GM10266 (cell line): ENCODE results near the gene PIK3AP1.
"Not testable (repeated sequence)": the region's sequence is repeated elsewhere in the genome, so short reads cannot be mapped to it uniquely, and the experiment has no call there.

Experiments
- DNase-seq: peaks from one replicate; pipeline ENCODE4 v3.0.0; 2012; ENCODE audit errors: extremely low spot score
- CTCF ChIP-seq: IDR thresholded peaks from 2 replicates; pipeline ENCODE4 v1.5.1; 2012; ENCODE audit warnings: mild to moderate bottlenecking, low read depth; ENCODE audit not compliant: control insufficient read depth, insufficient read depth; ENCODE audit errors: missing control alignments

The PIK3AP1 gene

GRCh38 chr10:96743988-96744585 lies 23.8 kb upstream of the PIK3AP1 start:
- no peak for DNase-seq
- TF ChIP-seq CTCF, result peak; percentile 50

GRCh38 chr10:96741557-96741956 lies 21.2 kb upstream of the PIK3AP1 start:
- not testable (repeated sequence) for DNase-seq

- no peak for DNase-seq
- no peak for TF ChIP-seq CTCF
These were observed 20.4 kb upstream of the PIK3AP1 start for GRCh38 chr10:96740579-96741281.

- TF ChIP-seq CTCF, result no peak
These were observed 19.8 kb upstream of the PIK3AP1 start for GRCh38 chr10:96740141-96740540.

GRCh38 chr10:96737307-96737902 lies 17.1 kb upstream of the PIK3AP1 start:
- not testable (repeated sequence) for DNase-seq

More at GRCh38 chr10:96740141-96740540, 19.8 kb upstream of the PIK3AP1 start:
- no peak for DNase-seq

GRCh38 chr10:96724621-96725020 lies 4.3 kb upstream of the PIK3AP1 start:
- TF ChIP-seq CTCF, result no peak
- DNase-seq, result no peak

- DNase-seq, result no peak
- TF ChIP-seq CTCF, result no peak
These were observed 876 bp upstream of the PIK3AP1 start for GRCh38 chr10:96721207-96721572.

- peak; percentile 92 for TF ChIP-seq CTCF
- DNase-seq, result peak; percentile 87
These were observed 378 bp downstream of the PIK3AP1 start for GRCh38 chr10:96719850-96720421.
